ENCODE data around the gene TEKT5. TPM values are rescaled to one million over a fixed set of nuclear protein-coding genes. Genes with fewer than 3 reads are reported as not detected.

The TEKT5 gene
- total and polyA plus RNA-seq, 8 donors: 0.17 to 1.1 (median 0.26) TPM; not detected in 1

DNA sequence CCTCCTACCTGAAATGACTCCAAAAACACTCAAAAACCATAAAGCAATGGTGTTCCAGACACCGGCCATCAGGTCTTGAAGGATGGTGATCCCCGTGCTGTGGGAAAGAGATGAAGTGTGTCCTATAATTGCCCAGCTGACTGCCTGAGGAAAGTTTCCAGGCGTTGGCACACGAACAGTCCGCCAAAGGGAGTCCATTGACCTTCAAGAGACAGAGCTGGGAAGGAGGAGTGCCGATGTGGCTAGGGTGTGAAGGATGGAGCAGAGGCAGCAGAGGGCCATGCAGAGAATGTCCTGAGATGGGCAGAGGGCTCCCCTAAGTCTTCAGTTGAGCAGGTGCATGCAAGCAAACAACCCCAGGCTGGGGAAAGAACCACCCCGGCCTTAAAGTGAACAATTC is 37.1 kb upstream of the TEKT5 start:
- WGBS, 2 donors: 60 to 65% methylated on average over 7 of the region's 7 CpGs
- Histone ChIP-seq H3K4me1 (no peaks in the 10 kb centered on the region), H3K9me3 (no peaks in the 10 kb centered on the region), H3K4me3 (no peak overlapping the region), H3K27ac (no peak overlapping the region), H3K36me3 (no peaks in the 10 kb centered on the region), H3K27me3 (no peaks in the 10 kb centered on the region)
- ATAC-seq (no peak), FAIRE-seq (no peak), DNase-seq (no peak)
- intact Hi-C loops (cut with DNase I): no loop called here
- TF ChIP-seq, protein P1, sequence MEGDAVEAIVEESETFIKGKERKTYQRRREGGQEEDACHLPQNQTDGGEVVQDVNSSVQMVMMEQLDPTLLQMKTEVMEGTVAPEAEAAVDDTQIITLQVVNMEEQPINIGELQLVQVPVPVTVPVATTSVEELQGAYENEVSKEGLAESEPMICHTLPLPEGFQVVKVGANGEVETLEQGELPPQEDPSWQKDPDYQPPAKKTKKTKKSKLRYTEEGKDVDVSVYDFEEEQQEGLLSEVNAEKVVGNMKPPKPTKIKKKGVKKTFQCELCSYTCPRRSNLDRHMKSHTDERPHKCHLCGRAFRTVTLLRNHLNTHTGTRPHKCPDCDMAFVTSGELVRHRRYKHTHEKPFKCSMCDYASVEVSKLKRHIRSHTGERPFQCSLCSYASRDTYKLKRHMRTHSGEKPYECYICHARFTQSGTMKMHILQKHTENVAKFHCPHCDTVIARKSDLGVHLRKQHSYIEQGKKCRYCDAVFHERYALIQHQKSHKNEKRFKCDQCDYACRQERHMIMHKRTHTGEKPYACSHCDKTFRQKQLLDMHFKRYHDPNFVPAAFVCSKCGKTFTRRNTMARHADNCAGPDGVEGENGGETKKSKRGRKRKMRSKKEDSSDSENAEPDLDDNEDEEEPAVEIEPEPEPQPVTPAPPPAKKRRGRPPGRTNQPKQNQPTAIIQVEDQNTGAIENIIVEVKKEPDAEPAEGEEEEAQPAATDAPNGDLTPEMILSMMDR (IDR thresholded peaks at IDR 0.05): no peak

GRCh38 chr16:10729104-10730048 is 34.6 kb upstream of the TEKT5 start:
- Histone ChIP-seq H3K4me1 (no peaks in the 10 kb centered on the region), H3K27me3 (no peaks in the 10 kb centered on the region), H3K9me3 (no peaks in the 10 kb centered on the region), H3K4me3 (no peak overlapping the region), H3K36me3 (no peaks in the 10 kb centered on the region), H3K27ac (no peak overlapping the region)
- intact Hi-C loops (cut with DNase I): no loop called here
- FAIRE-seq (no peak), DNase-seq (no peak), ATAC-seq (peak in 1 of 4 donors; percentile 55)
- TF ChIP-seq, protein P1 (IDR thresholded peaks at IDR 0.05): no peak
- 77 to 85% methylated on average over 19 of the region's 19 CpGs for WGBS, 2 donors

DNA sequence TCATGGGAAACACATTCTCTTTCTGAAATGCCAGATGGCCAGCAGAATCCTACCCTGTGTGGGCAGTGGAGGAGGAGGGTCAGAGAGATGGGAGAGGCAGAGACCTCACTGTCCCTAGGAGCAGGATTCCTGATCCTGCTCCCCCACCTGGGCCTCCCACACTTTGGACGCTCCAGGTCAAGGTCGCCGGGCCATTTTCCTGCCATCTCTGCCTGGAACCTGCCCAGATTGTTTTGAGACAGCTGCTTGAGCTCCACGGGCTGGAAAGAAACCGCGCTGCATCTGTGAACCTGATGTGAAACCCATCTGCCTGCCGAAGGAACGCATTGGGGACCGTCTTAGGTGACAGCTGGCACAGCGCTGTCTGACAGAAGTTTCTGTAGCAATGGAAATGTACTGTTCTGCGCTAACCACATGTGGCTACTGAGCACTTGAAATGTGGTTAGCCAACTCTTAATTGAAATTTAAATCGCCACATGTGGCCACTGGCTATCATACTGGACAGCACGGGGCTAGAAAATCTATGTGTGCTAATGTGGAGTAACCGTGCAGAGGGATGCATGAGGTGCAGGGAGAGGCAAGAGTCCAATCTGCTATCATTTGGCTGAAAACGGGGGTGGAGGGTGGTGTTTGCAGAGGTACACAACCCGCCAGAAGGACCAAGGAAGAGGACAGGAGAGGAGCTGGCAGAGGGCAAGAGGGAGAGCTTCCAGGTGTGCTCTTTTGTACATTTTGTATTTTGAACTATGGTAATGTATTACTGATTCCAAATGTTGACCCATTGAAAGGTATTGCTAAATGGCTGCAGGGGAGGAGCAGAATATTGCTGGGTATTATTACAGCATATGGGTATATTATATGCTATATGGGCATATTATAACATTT is 33.5 kb upstream of the TEKT5 start:
- Histone ChIP-seq H3K36me3 (no peaks in the 10 kb centered on the region), H3K9me3 (no peaks in the 10 kb centered on the region), H3K27me3 (no peaks in the 10 kb centered on the region), H3K4me3 (no peak overlapping the region), H3K4me1 (no peaks in the 10 kb centered on the region), H3K27ac (no peak overlapping the region)
- TF ChIP-seq, protein P1 (IDR thresholded peaks at IDR 0.05): no peak
- intact Hi-C loops (cut with DNase I): no loop called here
- ATAC-seq: peak in 2 of 4 donors; percentile 38 to 44
- no peak for FAIRE-seq
- 33 to 39% methylated on average over 16 of the region's 16 CpGs for WGBS, 2 donors
- DNase-seq: no peak

- WGBS, 2 donors: 52 to 66% methylated on average over 4 of the region's 4 CpGs
- intact Hi-C loops (cut with DNase I): no loop called here
- TF ChIP-seq, protein P1 (IDR thresholded peaks at IDR 0.05): no peak
- Histone ChIP-seq H3K4me1 (no peaks in the 10 kb centered on the region), H3K27me3 (no peaks in the 10 kb centered on the region), H3K4me3 (no peak overlapping the region), H3K36me3 (no peaks in the 10 kb centered on the region), H3K27ac (no peak overlapping the region), H3K9me3 (no peaks in the 10 kb centered on the region)
- DNase-seq: no peak
- ATAC-seq: no peak
- FAIRE-seq: no peak
Observed at GRCh38 chr16:10708969-10709368, 14.2 kb upstream of the TEKT5 start.

All from pancreas (tissue), 10 donors.